ENCODE results near the gene RNF19B.

- TF ChIP-seq ZNF33B (CRISPR knock-in tag; IDR thresholded peaks at IDR 0.05) (no peak), KAT2B (IDR thresholded peaks at IDR 0.05; ENCODE audit: borderline replicate concordance, low read depth, low read length) (no peak), SRF (IDR thresholded peaks at IDR 0.05; ENCODE audit: low read depth, low read length) (no peak), ZNF501 (CRISPR knock-in tag; IDR thresholded peaks at IDR 0.05) (no peak), CTCF (CRISPR knock-in tag; IDR thresholded peaks at IDR 0.05) (no peak), POLR2A (IDR thresholded peaks at IDR 0.05; ENCODE audit: insufficient read depth in 1 of 2, low read depth in 2 of 2, low read length in 2 of 2) (no peak), SOX6 (IDR thresholded peaks at IDR 0.05) (no peak), SOX6 (CRISPR knock-in tag; IDR thresholded peaks at IDR 0.05) (no peak), EP300 (IDR thresholded peaks at IDR 0.05; ENCODE audit: low read depth in 2 of 2, low read length in 2 of 2) (no peak), EP300 (CRISPR knock-in tag; IDR thresholded peaks at IDR 0.05; ENCODE audit: borderline replicate concordance) (no peak), CCAR2 (optimal IDR thresholded peaks at IDR 0.05; ENCODE audit: low read depth, low read length) (no peak), NR2C2 (CRISPR knock-in tag; IDR thresholded peaks at IDR 0.05; ENCODE audit: borderline replicate concordance) (no peak), MAFF (IDR thresholded peaks at IDR 0.05; ENCODE audit: low read depth, low read length) (no peak), NCOA2 (CRISPR knock-in tag; IDR thresholded peaks at IDR 0.05) (no peak), REL (CRISPR knock-in tag; conservative IDR thresholded peaks at IDR 0.05) (no peak)
Observed at GRCh38 chr1:32898056-32898455, 66.6 kb downstream of the RNF19B start.
